ENCODE measurements around the gene RAB1B.

The RAB1B gene

DNA sequence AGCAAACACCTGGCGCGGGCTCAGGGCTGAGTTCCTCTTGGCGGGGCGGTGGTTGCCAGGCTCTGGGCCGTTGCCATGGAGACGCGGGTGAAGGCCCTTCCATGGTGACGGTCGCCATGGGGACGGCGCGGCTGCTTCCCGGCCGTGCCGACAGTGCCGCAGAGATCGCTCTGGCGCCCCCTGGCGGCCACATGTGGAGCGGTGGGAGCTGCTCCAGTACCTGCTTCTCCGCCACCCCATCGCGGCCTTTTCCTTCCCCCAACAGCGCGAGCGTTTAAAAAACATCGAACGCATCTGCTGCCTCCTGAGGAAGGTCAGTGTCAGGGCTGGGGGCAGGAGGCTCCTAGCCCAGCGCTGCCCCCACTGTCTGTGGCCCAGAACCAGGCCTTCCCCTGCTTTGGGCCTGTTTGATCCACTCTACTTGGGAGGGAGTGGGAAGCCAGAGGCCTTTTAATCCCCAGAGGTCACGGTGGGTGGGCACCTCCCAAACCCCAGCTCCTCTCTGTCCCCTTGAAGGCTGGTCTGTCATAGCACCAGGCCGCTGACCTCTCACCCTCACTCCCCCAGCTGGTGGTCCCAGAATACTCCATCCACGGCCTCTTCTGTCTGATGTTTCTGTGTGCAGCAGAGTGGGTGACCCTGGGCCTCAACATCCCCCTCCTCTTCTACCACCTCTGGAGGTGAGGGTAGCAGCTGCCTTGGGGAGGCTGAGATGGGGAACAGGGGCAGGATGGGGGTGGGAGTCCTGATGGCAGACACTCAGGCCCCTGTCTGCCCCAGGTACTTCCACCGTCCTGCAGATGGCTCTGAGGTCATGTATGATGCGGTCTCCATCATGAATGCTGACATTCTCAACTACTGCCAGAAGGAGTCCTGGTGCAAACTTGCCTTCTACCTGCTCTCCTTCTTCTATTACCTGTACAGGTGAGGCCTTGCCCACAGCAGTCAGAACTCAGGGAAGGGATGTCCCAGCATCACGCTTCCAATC is 14.3 kb downstream of the RAB1B start:
- no peak overlapping the region for H2AFZ ChIP-seq (ENCODE audit: low read length)
- no peak overlapping the region for H2BK12ac ChIP-seq (ENCODE audit: low read length)
- H4K91ac ChIP-seq (ENCODE audit: low read depth, low read length, poor library complexity): peak overlapping the region; percentile 1
- H4K8ac ChIP-seq (ENCODE audit: low read depth, low read length): no peak overlapping the region
- no CpG with 5 or more reads among the region's 35 CpGs for WGBS, 2 donors (ENCODE audit: extremely low coverage in 2 of 2, insufficient read length in 2 of 2, insufficient replicate concordance in 1 of 2)
- peak overlapping the region; percentile 92 for H3K18ac ChIP-seq (ENCODE audit: low read length)
- H3K14ac ChIP-seq (ENCODE audit: low read length): no peak overlapping the region
- H2AK5ac ChIP-seq (ENCODE audit: low read depth, low read length): peak overlapping the region; percentile 83
- peaks cover 21 to 58% of the 10 kb centered on the region in 2 donors for H3K36me3 ChIP-seq (replicated peaks in 1 of 2; ENCODE audit: control insufficient read depth in 2 of 2, insufficient read depth in 2 of 2, low read length in 2 of 2)
- H3K4ac ChIP-seq (ENCODE audit: low read length): no peak overlapping the region
- H2BK5ac ChIP-seq (ENCODE audit: low read length): peak overlapping the region; percentile 60
- peak overlapping the region; percentile 70 for H3K9ac ChIP-seq (ENCODE audit: low read depth, low read length, poor library complexity)
- peak overlapping the region; percentile 23 for H3K4me2 ChIP-seq (ENCODE audit: insufficient read depth, low read length, poor library complexity, severe bottlenecking)
- H3K79me1 ChIP-seq (ENCODE audit: low read depth, low read length): peaks cover 3% of the 10 kb centered on the region
- H3K4me1 ChIP-seq (ENCODE audit: control insufficient read depth in 2 of 2, insufficient read depth in 1 of 2, low read depth in 1 of 2, low read length in 2 of 2): peaks cover 27 to 42% of the 10 kb centered on the region in 2 donors
- no peak overlapping the region for H2BK120ac ChIP-seq (ENCODE audit: low read depth, low read length)
- H3K23ac ChIP-seq (ENCODE audit: low read depth, low read length, poor library complexity): peak overlapping the region; percentile 55
- H3K9me3 ChIP-seq (replicated peaks in 1 of 2; ENCODE audit: control insufficient read depth in 2 of 2, insufficient read depth in 1 of 2, low read depth in 1 of 2, low read length in 2 of 2): no peaks in the 10 kb centered on the region
- peak; percentile 97 for DNase-seq (ENCODE audit: low spot score)
- no peaks in the 10 kb centered on the region for H3K27me3 ChIP-seq (ENCODE audit: control insufficient read depth in 3 of 3, insufficient read depth in 3 of 3, low read depth in 1 of 3, low read length in 3 of 3)
- peak overlapping the region; percentile 17 for H3K27ac ChIP-seq (replicated peaks; ENCODE audit: low read length)
- no peak overlapping the region for H3K4me3 ChIP-seq (ENCODE audit: low read length in 2 of 2)
- no peak overlapping the region for H2BK15ac ChIP-seq (ENCODE audit: low read length)

DNA sequence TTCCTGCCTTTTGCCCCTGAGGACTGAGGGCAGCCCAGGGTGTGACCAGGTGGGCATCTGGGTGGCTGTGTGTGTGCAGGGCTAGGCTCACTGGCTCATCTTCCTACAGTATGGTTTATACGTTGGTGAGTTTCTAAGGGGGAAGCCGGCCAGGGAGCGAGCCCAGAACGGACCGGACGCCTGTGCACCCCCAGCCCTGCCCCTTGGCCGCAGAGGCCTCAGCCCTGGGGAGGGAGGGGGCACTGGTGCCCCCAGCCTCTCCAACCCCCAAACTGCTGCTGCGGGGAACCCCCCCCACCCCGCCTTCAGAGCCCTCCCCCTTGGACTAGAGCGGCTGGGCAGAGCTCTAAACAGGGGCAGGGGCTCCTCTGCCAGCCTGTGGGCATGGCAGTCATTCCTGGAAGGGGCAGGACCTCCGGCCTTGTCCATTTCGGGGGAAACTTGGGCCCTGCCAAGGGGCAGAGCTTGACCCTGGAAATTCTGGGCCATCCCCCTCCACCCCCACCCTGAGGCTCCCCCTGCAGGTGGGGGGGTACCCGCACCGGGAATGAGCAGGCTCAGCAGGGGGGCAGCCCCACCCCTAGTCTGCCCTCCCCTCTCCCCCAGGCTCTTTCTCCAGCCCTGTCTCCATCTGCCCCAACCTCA is 15.1 kb downstream of the RAB1B start:
- H2BK15ac ChIP-seq (ENCODE audit: low read length): no peak overlapping the region
- H4K91ac ChIP-seq (ENCODE audit: low read depth, low read length, poor library complexity): peak overlapping the region; percentile 1
- H2AK5ac ChIP-seq (ENCODE audit: low read depth, low read length): no peak overlapping the region
- no peak overlapping the region for H3K9ac ChIP-seq (ENCODE audit: low read depth, low read length, poor library complexity)
- no peaks in the 10 kb centered on the region for H3K27me3 ChIP-seq (ENCODE audit: control insufficient read depth in 3 of 3, insufficient read depth in 3 of 3, low read depth in 1 of 3, low read length in 3 of 3)
- H3K4me2 ChIP-seq (ENCODE audit: insufficient read depth, low read length, poor library complexity, severe bottlenecking): no peak overlapping the region
- no peak for DNase-seq (ENCODE audit: low spot score)
- WGBS, 2 donors (ENCODE audit: extremely low coverage in 2 of 2, insufficient read length in 2 of 2, insufficient replicate concordance in 1 of 2): no CpG with 5 or more reads among the region's 14 CpGs
- H3K9me3 ChIP-seq (replicated peaks in 1 of 2; ENCODE audit: control insufficient read depth in 2 of 2, insufficient read depth in 1 of 2, low read depth in 1 of 2, low read length in 2 of 2): no peaks in the 10 kb centered on the region
- H2AFZ ChIP-seq (ENCODE audit: low read length): no peak overlapping the region
- no peak overlapping the region for H3K14ac ChIP-seq (ENCODE audit: low read length)
- no peak overlapping the region for H3K27ac ChIP-seq (replicated peaks; ENCODE audit: low read length)
- peaks cover 31 to 44% of the 10 kb centered on the region in 2 donors for H3K4me1 ChIP-seq (ENCODE audit: control insufficient read depth in 2 of 2, insufficient read depth in 1 of 2, low read depth in 1 of 2, low read length in 2 of 2)
- H2BK120ac ChIP-seq (ENCODE audit: low read depth, low read length): no peak overlapping the region
- no peak overlapping the region for H3K4me3 ChIP-seq (ENCODE audit: low read length in 2 of 2)
- no peak overlapping the region for H3K18ac ChIP-seq (ENCODE audit: low read length)
- peaks cover 21 to 58% of the 10 kb centered on the region in 2 donors for H3K36me3 ChIP-seq (replicated peaks in 1 of 2; ENCODE audit: control insufficient read depth in 2 of 2, insufficient read depth in 2 of 2, low read length in 2 of 2)
- peaks cover 2% of the 10 kb centered on the region for H3K79me1 ChIP-seq (ENCODE audit: low read depth, low read length)
- H4K8ac ChIP-seq (ENCODE audit: low read depth, low read length): no peak overlapping the region
- H2BK5ac ChIP-seq (ENCODE audit: low read length): no peak overlapping the region
- H3K23ac ChIP-seq (ENCODE audit: low read depth, low read length, poor library complexity): no peak overlapping the region
- H3K4ac ChIP-seq (ENCODE audit: low read length): no peak overlapping the region
- no peak overlapping the region for H2BK12ac ChIP-seq (ENCODE audit: low read length)

DNA sequence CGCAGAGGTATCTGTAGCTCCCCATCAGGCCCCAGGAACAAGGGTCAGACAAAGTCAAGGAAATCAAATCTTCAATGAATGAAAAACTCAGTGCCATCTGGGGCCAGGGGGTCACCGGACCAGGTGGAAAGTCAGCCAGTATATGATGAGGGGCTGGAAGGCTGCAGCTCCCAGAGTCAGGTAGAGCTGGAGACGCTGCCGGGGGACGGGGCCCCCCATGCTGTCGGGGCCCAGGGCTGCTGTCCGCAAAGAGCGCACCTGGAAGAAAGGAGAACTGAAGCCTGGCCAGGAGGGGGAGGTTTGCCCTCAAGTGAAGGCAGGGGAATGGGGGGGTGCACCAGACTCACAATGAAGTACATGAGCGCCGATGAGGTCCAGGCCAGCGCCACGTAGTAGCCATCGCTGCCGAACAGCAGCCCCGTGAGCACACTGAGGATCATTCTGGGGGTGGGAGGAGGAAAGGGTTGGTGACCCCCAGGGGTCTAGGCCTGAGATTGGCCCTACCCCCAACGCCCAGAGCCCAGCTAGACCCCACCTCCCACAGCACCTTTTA is 16.2 kb downstream of the RAB1B start:
- Histone ChIP-seq H3K18ac (ENCODE audit: low read length) (no peak overlapping the region), H2BK5ac (ENCODE audit: low read length) (no peak overlapping the region), H4K8ac (ENCODE audit: low read depth, low read length) (no peak overlapping the region), H3K9me3 (replicated peaks in 1 of 2; ENCODE audit: control insufficient read depth in 2 of 2, insufficient read depth in 1 of 2, low read depth in 1 of 2, low read length in 2 of 2) (no peaks in the 10 kb centered on the region), H3K14ac (ENCODE audit: low read length) (no peak overlapping the region), H3K36me3 (replicated peaks in 1 of 2; ENCODE audit: control insufficient read depth in 2 of 2, insufficient read depth in 2 of 2, low read length in 2 of 2) (peaks cover 21 to 58% of the 10 kb centered on the region in 2 donors), H3K9ac (ENCODE audit: low read depth, low read length, poor library complexity) (no peak overlapping the region), H2AK5ac (ENCODE audit: low read depth, low read length) (peak overlapping the region; percentile 29), H3K4me1 (ENCODE audit: control insufficient read depth in 2 of 2, insufficient read depth in 1 of 2, low read depth in 1 of 2, low read length in 2 of 2) (peaks cover 25 to 36% of the 10 kb centered on the region in 2 donors), H3K27ac (replicated peaks; ENCODE audit: low read length) (no peak overlapping the region), H2BK12ac (ENCODE audit: low read length) (no peak overlapping the region), H2BK15ac (ENCODE audit: low read length) (no peak overlapping the region), H3K27me3 (ENCODE audit: control insufficient read depth in 3 of 3, insufficient read depth in 3 of 3, low read depth in 1 of 3, low read length in 3 of 3) (no peaks in the 10 kb centered on the region), H3K4me3 (ENCODE audit: low read length in 2 of 2) (no peak overlapping the region), H2BK120ac (ENCODE audit: low read depth, low read length) (no peak overlapping the region), H3K4me2 (ENCODE audit: insufficient read depth, low read length, poor library complexity, severe bottlenecking) (no peak overlapping the region), H3K4ac (ENCODE audit: low read length) (no peak overlapping the region), H3K23ac (ENCODE audit: low read depth, low read length, poor library complexity) (no peak overlapping the region), H3K79me1 (ENCODE audit: low read depth, low read length) (peaks cover 4% of the 10 kb centered on the region), H4K91ac (ENCODE audit: low read depth, low read length, poor library complexity) (no peak overlapping the region), H2AFZ (ENCODE audit: low read length) (no peak overlapping the region)
- no CpG with 5 or more reads among the region's 16 CpGs for whole genome bisulfite sequencing, 2 donors (ENCODE audit: extremely low coverage in 2 of 2, insufficient read length in 2 of 2, insufficient replicate concordance in 1 of 2)
- no peak for DNase-seq (ENCODE audit: low spot score)

Data from neuronal stem cell (in vitro differentiated cells).